HEK293 (cell line): ENCODE measurements around the gene TNNI3K.

Experiments
- CTCF ChIA-PET: fragments of 350-600 bp; formaldehyde crosslinking; extraction: SDS; loops from one replicate; lab custom pipeline; 2021; ENCODE audit warnings: antibody characterized with exemption; lab: Yijun Ruan, JAX
- POLR2A ChIA-PET: fragments of 300-600 bp; formaldehyde crosslinking; extraction: SDS; loops from one replicate; lab custom pipeline; 2020; ENCODE audit warnings: antibody characterized with exemption, inconsistent platforms; lab: Yijun Ruan, JAX
- H3K27ac ChIP-seq: fragments of 200-500 bp; sonication (Bioruptor generic); 2 replicates; pipeline ENCODE4 v1.5.1; 2014; ENCODE audit warnings: low read depth, low read length, control low read depth, inconsistent platforms; ENCODE audit errors: extremely low read depth
- H3K36me3 ChIP-seq, 2 experiments: fragments of 200-500 bp in 1 of 2; sonication (Bioruptor generic) in 1 of 2; 1 replicate in 1 of 2; 2 replicates in 1 of 2; pipeline ENCODE4 v1.5.1; 2014 to 2017; ENCODE audit warnings: inconsistent platforms in 2 of 2, low read length in 2 of 2; ENCODE audit not compliant: control insufficient read depth in 2 of 2, insufficient read depth in 1 of 2
- H3K4me1 ChIP-seq: fragments of 200-500 bp; sonication (Bioruptor generic); 2 replicates; pipeline ENCODE4 v1.5.1; 2014; ENCODE audit warnings: mild to moderate bottlenecking, low read length, inconsistent platforms; ENCODE audit not compliant: control insufficient read depth, insufficient read depth
- H3K4me3 ChIP-seq: 2 replicates; pipeline ENCODE4 v1.5.1; 2011; ENCODE audit warnings: low read depth, mild to moderate bottlenecking, control low read depth, low read length, moderate library complexity
- H3K9me3 ChIP-seq: fragments of 200-500 bp; sonication (Bioruptor generic); 2 replicates; pipeline ENCODE4 v1.5.1; 2014; ENCODE audit warnings: low read depth, low read length, inconsistent platforms; ENCODE audit not compliant: control insufficient read depth, insufficient read depth
- GLI2 ChIP-seq: fragments of 450-650 bp; formaldehyde crosslinking; IDR thresholded peaks from 2 replicates; pipeline ENCODE4; 2017; ENCODE audit warnings: missing biosample characterization, missing genetic modification characterization, low read depth, borderline replicate concordance
- HIC1 ChIP-seq: fragments of 450-650 bp; formaldehyde crosslinking; IDR thresholded peaks from 2 replicates; pipeline ENCODE4 v1.5.1; 2016; ENCODE audit warnings: missing biosample characterization, missing genetic modification characterization
- HOXC10 ChIP-seq: sonication (generic); formaldehyde crosslinking; IDR thresholded peaks from 2 replicates; pipeline ENCODE4 v1.8.1; 2023; ENCODE audit warnings: mild to moderate bottlenecking, missing genetic modification reagents
- IKZF3 ChIP-seq: fragments of 450-650 bp; IDR thresholded peaks from 2 replicates; pipeline ENCODE4 v1.5.0; 2018; ENCODE audit warnings: missing biosample characterization, mild to moderate bottlenecking, missing genetic modification characterization, moderate library complexity
- MYNN ChIP-seq: fragments of 450-650 bp; formaldehyde crosslinking; IDR thresholded peaks from 2 replicates; pipeline ENCODE4 v1.5.1; 2016; ENCODE audit warnings: missing biosample characterization, missing genetic modification characterization, borderline replicate concordance
- OSR2 ChIP-seq: fragments of 450-650 bp; formaldehyde crosslinking; IDR thresholded peaks from 2 replicates; pipeline ENCODE4 v1.5.1; 2016; ENCODE audit warnings: missing biosample characterization, missing genetic modification characterization
- ZFP3 ChIP-seq: fragments of 450-650 bp; formaldehyde crosslinking; IDR thresholded peaks from 2 replicates; pipeline ENCODE4 v1.5.1; 2016; ENCODE audit warnings: low read depth, missing biosample characterization, missing genetic modification characterization
- ZFP41 ChIP-seq: fragments of 450-650 bp; formaldehyde crosslinking; IDR thresholded peaks from 2 replicates; pipeline ENCODE4 v1.5.1; 2016; ENCODE audit warnings: missing biosample characterization, missing genetic modification characterization, borderline replicate concordance
- ZNF121 ChIP-seq: fragments of 450-650 bp; formaldehyde crosslinking; IDR thresholded peaks from 2 replicates; pipeline ENCODE4 v1.5.1; 2016; ENCODE audit warnings: missing biosample characterization, missing genetic modification characterization
- ZNF132 ChIP-seq: fragments of 450-650 bp; formaldehyde crosslinking; IDR thresholded peaks from 2 replicates; pipeline ENCODE4 v1.5.1; 2017; ENCODE audit warnings: missing biosample characterization, missing genetic modification characterization, borderline replicate concordance
- ZNF155 ChIP-seq: fragments of 450-650 bp; formaldehyde crosslinking; IDR thresholded peaks from 2 replicates; pipeline ENCODE4 v1.5.1; 2016; ENCODE audit warnings: missing biosample characterization, missing genetic modification characterization
- ZNF221 ChIP-seq: fragments of 450-650 bp; formaldehyde crosslinking; IDR thresholded peaks from 2 replicates; pipeline ENCODE4 v1.5.1; 2017; ENCODE audit warnings: missing biosample characterization, missing genetic modification characterization, borderline replicate concordance
- ZNF24 ChIP-seq: fragments of 450-650 bp; formaldehyde crosslinking; IDR thresholded peaks from 2 replicates; pipeline ENCODE4 v1.5.1; 2016; ENCODE audit warnings: missing biosample characterization, missing genetic modification characterization
- ZNF248 ChIP-seq: fragments of 450-650 bp; formaldehyde crosslinking; IDR thresholded peaks from 2 replicates; pipeline ENCODE4 v1.5.1; 2017; ENCODE audit warnings: missing biosample characterization, missing genetic modification characterization
- ZNF510 ChIP-seq: fragments of 450-650 bp; formaldehyde crosslinking; IDR thresholded peaks from 2 replicates; pipeline ENCODE4 v1.5.1; 2018; ENCODE audit warnings: mild to moderate bottlenecking, missing genetic modification characterization, missing biosample characterization; ENCODE audit not compliant: insufficient replicate concordance
- ZNF558 ChIP-seq: fragments of 450-650 bp; formaldehyde crosslinking; IDR thresholded peaks from 2 replicates; pipeline ENCODE4 v1.5.1; 2016; ENCODE audit warnings: missing biosample characterization, missing genetic modification characterization
- ZNF692 ChIP-seq: fragments of 450-650 bp; formaldehyde crosslinking; IDR thresholded peaks from 2 replicates; pipeline ENCODE4 v1.5.1; 2016; ENCODE audit warnings: missing biosample characterization, missing genetic modification characterization
- ZNF768 ChIP-seq: fragments of 450-650 bp; formaldehyde crosslinking; IDR thresholded peaks from 2 replicates; pipeline ENCODE4 v1.5.1; 2018; ENCODE audit warnings: missing biosample characterization, mild to moderate bottlenecking, missing genetic modification characterization
- ZSCAN16 ChIP-seq: fragments of 450-650 bp; formaldehyde crosslinking; IDR thresholded peaks from 2 replicates; pipeline ENCODE4 v1.5.1; 2016; ENCODE audit warnings: missing biosample characterization, missing genetic modification characterization
- TF ChIP-seq, protein P1 (sequence below): fragments of 450-650 bp; formaldehyde crosslinking; IDR thresholded peaks from 2 replicates; pipeline ENCODE4 v1.5.1; 2016; ENCODE audit warnings: missing biosample characterization, missing genetic modification characterization, low read depth
- TF ChIP-seq, protein P2 (sequence below): fragments of 450-650 bp; formaldehyde crosslinking; IDR thresholded peaks from 2 replicates; pipeline ENCODE4 v1.5.1; 2016; ENCODE audit warnings: missing biosample characterization, missing genetic modification characterization
- TF ChIP-seq, protein P3 (sequence below): fragments of 450-650 bp; formaldehyde crosslinking; IDR thresholded peaks from 2 replicates; pipeline ENCODE4 v1.5.1; 2016; ENCODE audit warnings: missing biosample characterization, missing genetic modification characterization
- TF ChIP-seq, protein P4 (sequence below): fragments of 450-650 bp; formaldehyde crosslinking; IDR thresholded peaks from 2 replicates; pipeline ENCODE4 v1.5.1; 2017; ENCODE audit warnings: missing biosample characterization, missing genetic modification characterization

The TNNI3K gene

GRCh38 chr1:74430342-74430934 lies 195.3 kb downstream of the TNNI3K start:
- ChIA-PET POLR2A (no interaction called here), CTCF (no interaction called here)
- Histone ChIP-seq H3K4me3 (no peak overlapping the region), H3K4me1 (no peaks in the 10 kb centered on the region), H3K9me3 (no peaks in the 10 kb centered on the region), H3K27ac (no peak overlapping the region), H3K36me3 (no peaks in the 10 kb centered on the region)
- TF ChIP-seq, protein P1, sequence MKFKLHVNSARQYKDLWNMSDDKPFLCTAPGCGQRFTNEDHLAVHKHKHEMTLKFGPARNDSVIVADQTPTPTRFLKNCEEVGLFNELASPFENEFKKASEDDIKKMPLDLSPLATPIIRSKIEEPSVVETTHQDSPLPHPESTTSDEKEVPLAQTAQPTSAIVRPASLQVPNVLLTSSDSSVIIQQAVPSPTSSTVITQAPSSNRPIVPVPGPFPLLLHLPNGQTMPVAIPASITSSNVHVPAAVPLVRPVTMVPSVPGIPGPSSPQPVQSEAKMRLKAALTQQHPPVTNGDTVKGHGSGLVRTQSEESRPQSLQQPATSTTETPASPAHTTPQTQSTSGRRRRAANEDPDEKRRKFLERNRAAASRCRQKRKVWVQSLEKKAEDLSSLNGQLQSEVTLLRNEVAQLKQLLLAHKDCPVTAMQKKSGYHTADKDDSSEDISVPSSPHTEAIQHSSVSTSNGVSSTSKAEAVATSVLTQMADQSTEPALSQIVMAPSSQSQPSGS (tag by site-specific recombination): no peak
- TF ChIP-seq MYNN (tag by site-specific recombination) (no peak), ZNF248 (tag by site-specific recombination) (no peak), GLI2 (tag by site-specific recombination) (no peak), HIC1 (no peak), ZNF221 (no peak)
- TF ChIP-seq, protein P2, sequence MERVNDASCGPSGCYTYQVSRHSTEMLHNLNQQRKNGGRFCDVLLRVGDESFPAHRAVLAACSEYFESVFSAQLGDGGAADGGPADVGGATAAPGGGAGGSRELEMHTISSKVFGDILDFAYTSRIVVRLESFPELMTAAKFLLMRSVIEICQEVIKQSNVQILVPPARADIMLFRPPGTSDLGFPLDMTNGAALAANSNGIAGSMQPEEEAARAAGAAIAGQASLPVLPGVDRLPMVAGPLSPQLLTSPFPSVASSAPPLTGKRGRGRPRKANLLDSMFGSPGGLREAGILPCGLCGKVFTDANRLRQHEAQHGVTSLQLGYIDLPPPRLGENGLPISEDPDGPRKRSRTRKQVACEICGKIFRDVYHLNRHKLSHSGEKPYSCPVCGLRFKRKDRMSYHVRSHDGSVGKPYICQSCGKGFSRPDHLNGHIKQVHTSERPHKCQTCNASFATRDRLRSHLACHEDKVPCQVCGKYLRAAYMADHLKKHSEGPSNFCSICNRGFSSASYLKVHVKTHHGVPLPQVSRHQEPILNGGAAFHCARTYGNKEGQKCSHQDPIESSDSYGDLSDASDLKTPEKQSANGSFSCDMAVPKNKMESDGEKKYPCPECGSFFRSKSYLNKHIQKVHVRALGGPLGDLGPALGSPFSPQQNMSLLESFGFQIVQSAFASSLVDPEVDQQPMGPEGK (tag by site-specific recombination): no peak

GRCh38 chr1:74431531-74431930 lies 196.3 kb downstream of the TNNI3K start:
- no peaks in the 10 kb centered on the region for H3K9me3 ChIP-seq
- CTCF ChIA-PET: no interaction called here
- no peak overlapping the region for H3K27ac ChIP-seq
- POLR2A ChIA-PET: no interaction called here
- no peak for TF ChIP-seq IKZF3
- TF ChIP-seq ZNF155 (tag by site-specific recombination): no peak
- no peak for TF ChIP-seq ZNF558 (tag by site-specific recombination)
- no peak for TF ChIP-seq ZNF121 (tag by site-specific recombination)
- TF ChIP-seq ZNF768 (tag by site-specific recombination): no peak
- TF ChIP-seq HOXC10 (CRISPR knock-in tag): no peak
- TF ChIP-seq ZNF24 (tag by site-specific recombination): no peak
- H3K36me3 ChIP-seq: no peaks in the 10 kb centered on the region
- H3K4me3 ChIP-seq: no peak overlapping the region
- H3K4me1 ChIP-seq: no peaks in the 10 kb centered on the region

DNA sequence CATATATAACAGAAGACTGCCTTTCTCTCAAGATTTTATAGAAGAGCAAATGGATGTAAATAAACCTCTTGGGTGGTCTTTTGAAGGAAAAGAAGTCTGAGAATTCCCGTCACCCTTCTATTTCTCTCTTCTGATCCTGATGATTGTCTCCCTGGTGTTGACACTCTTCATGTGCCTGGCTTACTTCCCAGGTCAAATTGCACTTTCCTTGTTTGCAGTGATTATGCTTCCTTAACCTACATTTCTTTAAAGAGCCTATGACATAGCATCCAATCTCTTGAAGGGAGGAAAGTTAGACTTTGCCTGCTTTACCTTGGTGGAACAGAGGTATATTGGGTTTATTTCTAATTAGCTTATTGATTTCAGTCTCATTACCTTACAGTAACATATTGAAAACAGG lies 197.1 kb downstream of the TNNI3K start:
- CTCF ChIA-PET: no interaction called here
- H3K9me3 ChIP-seq: no peaks in the 10 kb centered on the region
- H3K4me1 ChIP-seq: no peaks in the 10 kb centered on the region
- no peaks in the 10 kb centered on the region for H3K36me3 ChIP-seq
- POLR2A ChIA-PET: no interaction called here
- no peak overlapping the region for H3K4me3 ChIP-seq
- no peak overlapping the region for H3K27ac ChIP-seq
- TF ChIP-seq, protein P3, sequence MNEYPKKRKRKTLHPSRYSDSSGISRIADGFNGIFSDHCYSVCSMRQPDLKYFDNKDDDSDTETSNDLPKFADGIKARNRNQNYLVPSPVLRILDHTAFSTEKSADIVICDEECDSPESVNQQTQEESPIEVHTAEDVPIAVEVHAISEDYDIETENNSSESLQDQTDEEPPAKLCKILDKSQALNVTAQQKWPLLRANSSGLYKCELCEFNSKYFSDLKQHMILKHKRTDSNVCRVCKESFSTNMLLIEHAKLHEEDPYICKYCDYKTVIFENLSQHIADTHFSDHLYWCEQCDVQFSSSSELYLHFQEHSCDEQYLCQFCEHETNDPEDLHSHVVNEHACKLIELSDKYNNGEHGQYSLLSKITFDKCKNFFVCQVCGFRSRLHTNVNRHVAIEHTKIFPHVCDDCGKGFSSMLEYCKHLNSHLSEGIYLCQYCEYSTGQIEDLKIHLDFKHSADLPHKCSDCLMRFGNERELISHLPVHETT (tag by site-specific recombination): no peak
- TF ChIP-seq ZNF132 (tag by site-specific recombination) (no peak), ZFP41 (tag by site-specific recombination) (no peak), ZNF692 (tag by site-specific recombination) (no peak), ZFP3 (tag by site-specific recombination) (no peak), OSR2 (tag by site-specific recombination) (no peak), ZNF510 (tag by site-specific recombination) (no peak), ZSCAN16 (tag by site-specific recombination) (no peak)
- TF ChIP-seq, protein P4, sequence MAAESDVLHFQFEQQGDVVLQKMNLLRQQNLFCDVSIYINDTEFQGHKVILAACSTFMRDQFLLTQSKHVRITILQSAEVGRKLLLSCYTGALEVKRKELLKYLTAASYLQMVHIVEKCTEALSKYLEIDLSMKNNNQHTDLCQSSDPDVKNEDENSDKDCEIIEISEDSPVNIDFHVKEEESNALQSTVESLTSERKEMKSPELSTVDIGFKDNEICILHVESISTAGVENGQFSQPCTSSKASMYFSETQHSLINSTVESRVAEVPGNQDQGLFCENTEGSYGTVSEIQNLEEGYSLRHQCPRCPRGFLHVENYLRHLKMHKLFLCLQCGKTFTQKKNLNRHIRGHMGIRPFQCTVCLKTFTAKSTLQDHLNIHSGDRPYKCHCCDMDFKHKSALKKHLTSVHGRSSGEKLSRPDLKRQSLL (tag by site-specific recombination): no peak
